Measurements from ENCODE around the gene PON1.

GRCh38 chr7:95327356-95327755, 3.0 kb upstream of the PON1 start:
- TF ChIP-seq, protein P1, sequence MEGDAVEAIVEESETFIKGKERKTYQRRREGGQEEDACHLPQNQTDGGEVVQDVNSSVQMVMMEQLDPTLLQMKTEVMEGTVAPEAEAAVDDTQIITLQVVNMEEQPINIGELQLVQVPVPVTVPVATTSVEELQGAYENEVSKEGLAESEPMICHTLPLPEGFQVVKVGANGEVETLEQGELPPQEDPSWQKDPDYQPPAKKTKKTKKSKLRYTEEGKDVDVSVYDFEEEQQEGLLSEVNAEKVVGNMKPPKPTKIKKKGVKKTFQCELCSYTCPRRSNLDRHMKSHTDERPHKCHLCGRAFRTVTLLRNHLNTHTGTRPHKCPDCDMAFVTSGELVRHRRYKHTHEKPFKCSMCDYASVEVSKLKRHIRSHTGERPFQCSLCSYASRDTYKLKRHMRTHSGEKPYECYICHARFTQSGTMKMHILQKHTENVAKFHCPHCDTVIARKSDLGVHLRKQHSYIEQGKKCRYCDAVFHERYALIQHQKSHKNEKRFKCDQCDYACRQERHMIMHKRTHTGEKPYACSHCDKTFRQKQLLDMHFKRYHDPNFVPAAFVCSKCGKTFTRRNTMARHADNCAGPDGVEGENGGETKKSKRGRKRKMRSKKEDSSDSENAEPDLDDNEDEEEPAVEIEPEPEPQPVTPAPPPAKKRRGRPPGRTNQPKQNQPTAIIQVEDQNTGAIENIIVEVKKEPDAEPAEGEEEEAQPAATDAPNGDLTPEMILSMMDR (IDR thresholded peaks at IDR 0.05), result no peak
- no peak for TF ChIP-seq EZH2 (IDR thresholded peaks at IDR 0.05; ENCODE audit: borderline replicate concordance, insufficient read depth, low read depth, low read length, poor library complexity, severe bottlenecking)
